Retinal pigment epithelial cell (primary cell): ENCODE results near the gene NMU.

Experiments
- DNase-seq: peaks from one replicate; pipeline ENCODE4 v3.0.0-alpha.2; 2010; ENCODE audit warnings: low read depth
- H3K4me3 ChIP-seq: 2 replicates; pipeline ENCODE4 v1.5.1; 2011; ENCODE audit warnings: mild to moderate bottlenecking, low read length, control low read depth, moderate library complexity
- CTCF ChIP-seq: conservative IDR thresholded peaks from 2 replicates; pipeline ENCODE4 v1.5.1; 2011; ENCODE audit warnings: low read depth, low read length, control low read depth, inconsistent platforms

The NMU gene

GRCh38 chr4:55671667-55672066 is 35.6 kb upstream of the NMU start:
- DNase-seq: no peak
- H3K4me3 ChIP-seq: no peak overlapping the region
- TF ChIP-seq CTCF: no peak

- H3K4me3 ChIP-seq: no peak overlapping the region
- no peak for DNase-seq
- TF ChIP-seq CTCF: no peak
Observed at GRCh38 chr4:55670695-55671094, 34.6 kb upstream of the NMU start.

- TF ChIP-seq CTCF: no peak
- H3K4me3 ChIP-seq: no peak overlapping the region
- DNase-seq: no peak
Observed at GRCh38 chr4:55668449-55668848, 32.4 kb upstream of the NMU start.

GRCh38 chr4:55666535-55666934 is 30.4 kb upstream of the NMU start:
- H3K4me3 ChIP-seq: no peak overlapping the region
- no peak for DNase-seq
- TF ChIP-seq CTCF: no peak

- H3K4me3 ChIP-seq: no peak overlapping the region
- no peak for TF ChIP-seq CTCF
- no peak for DNase-seq
Observed at GRCh38 chr4:55663145-55663544, 27.0 kb upstream of the NMU start.

- TF ChIP-seq CTCF: no peak
- no peak overlapping the region for H3K4me3 ChIP-seq
- no peak for DNase-seq
Observed at GRCh38 chr4:55661398-55662056, 25.4 kb upstream of the NMU start.

- DNase-seq: no peak
- no peak overlapping the region for H3K4me3 ChIP-seq
- TF ChIP-seq CTCF: no peak
Observed at GRCh38 chr4:55658657-55659056, 22.6 kb upstream of the NMU start.
